Coronary artery (tissue), 2 donors: Measurements from ENCODE around the gene CKLF.

ENCODE experiments used
- DNase-seq: peaks from one replicate; pipeline ENCODE4 v3.0.0-alpha.2; 2017; ENCODE audit warnings: low spot score
- H3K27ac ChIP-seq, 2 donors: fragments of 200-600 bp; sonication (generic); one replicate each; pipeline ENCODE4 v1.5.1; 2016 to 2019
- H3K4me3 ChIP-seq: fragments of 200-600 bp; sonication (generic); 2 replicates; pipeline ENCODE4 v1.5.1; 2016; ENCODE audit warnings: mild to moderate bottlenecking, moderate library complexity
- CTCF ChIP-seq: fragments of 200-600 bp; sonication (generic); IDR thresholded peaks from one replicate; pipeline ENCODE4 v1.5.1; 2019; ENCODE audit warnings: antibody characterized with exemption

Gene CKLF

GRCh38 chr16:66521252-66521713 is 31.1 kb upstream of the CKLF start:
- H3K4me3 ChIP-seq = no peak overlapping the region
- H3K27ac ChIP-seq = peak overlapping the region; percentile 19 to 84
- DNase-seq = no peak
- no peak for TF ChIP-seq CTCF

GRCh38 chr16:66521951-66522771 is 30.2 kb upstream of the CKLF start:
- H3K27ac ChIP-seq = peak overlapping the region; percentile 19 to 84
- H3K4me3 ChIP-seq = no peak overlapping the region
- no peak for TF ChIP-seq CTCF
- no peak for DNase-seq

- H3K27ac ChIP-seq = peak overlapping the region; percentile 20 to 84
- no peak overlapping the region for H3K4me3 ChIP-seq
- DNase-seq = no peak
- TF ChIP-seq CTCF = no peak
These were observed 29.4 kb upstream of the CKLF start for GRCh38 chr16:66522816-66523590.

- Histone ChIP-seq H3K27ac (peak overlapping the region in 1 of 2 donors; percentile 51), H3K4me3 (no peak overlapping the region)
- no peak for DNase-seq
- no peak for TF ChIP-seq CTCF
These were observed 28.5 kb upstream of the CKLF start for GRCh38 chr16:66523861-66524354.

- no peak for DNase-seq
- H3K4me3 ChIP-seq = no peak overlapping the region
- no peak for TF ChIP-seq CTCF
- H3K27ac ChIP-seq = peak overlapping the region in 1 of 2 donors; percentile 56
These were observed 27.7 kb upstream of the CKLF start for GRCh38 chr16:66524601-66525164.

- Histone ChIP-seq H3K4me3 (no peak overlapping the region), H3K27ac (no peak overlapping the region)
- no peak for DNase-seq
- TF ChIP-seq CTCF = no peak
These were observed 26.8 kb upstream of the CKLF start for GRCh38 chr16:66525396-66526180.
